Hepatocyte (in vitro differentiated cells): ENCODE results near the gene BIN2.

ENCODE experiments used
- EZH2phosphoT487 ChIP-seq: fragments of 200-600 bp; sonication (generic); IDR thresholded peaks from one replicate; pipeline ENCODE4 v1.6.1; 2018; ENCODE audit warnings: antibody characterized with exemption, mild to moderate bottlenecking, low read depth, moderate library complexity; ENCODE audit not compliant: unreplicated experiment, severe bottlenecking
- TF ChIP-seq, protein P1 (sequence below): fragments of 200-600 bp; sonication (generic); IDR thresholded peaks from 2 replicates; pipeline ENCODE4 v1.5.1; 2016; ENCODE audit warnings: antibody characterized with exemption, mild to moderate bottlenecking; ENCODE audit not compliant: poor library complexity

DNA sequence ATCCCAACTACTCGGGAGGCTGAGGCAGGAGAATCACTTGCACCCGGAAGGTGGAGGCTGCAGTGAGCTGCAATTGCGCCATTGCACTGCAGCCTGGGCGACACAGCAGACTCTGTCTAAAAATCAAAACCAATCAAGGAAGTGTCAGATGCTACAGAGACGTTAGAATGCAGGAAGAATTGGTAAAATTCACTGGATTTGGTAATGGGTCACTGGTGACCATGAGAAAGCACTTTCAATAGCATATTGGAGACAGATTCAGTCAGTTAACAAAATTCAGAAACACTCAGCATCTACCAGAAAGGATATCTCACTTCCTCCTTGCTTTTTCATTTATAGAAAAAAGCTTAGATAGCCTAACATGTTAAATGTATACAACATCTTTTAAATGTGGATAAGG lies 17.5 kb downstream of the BIN2 start:
- TF ChIP-seq, protein P1, sequence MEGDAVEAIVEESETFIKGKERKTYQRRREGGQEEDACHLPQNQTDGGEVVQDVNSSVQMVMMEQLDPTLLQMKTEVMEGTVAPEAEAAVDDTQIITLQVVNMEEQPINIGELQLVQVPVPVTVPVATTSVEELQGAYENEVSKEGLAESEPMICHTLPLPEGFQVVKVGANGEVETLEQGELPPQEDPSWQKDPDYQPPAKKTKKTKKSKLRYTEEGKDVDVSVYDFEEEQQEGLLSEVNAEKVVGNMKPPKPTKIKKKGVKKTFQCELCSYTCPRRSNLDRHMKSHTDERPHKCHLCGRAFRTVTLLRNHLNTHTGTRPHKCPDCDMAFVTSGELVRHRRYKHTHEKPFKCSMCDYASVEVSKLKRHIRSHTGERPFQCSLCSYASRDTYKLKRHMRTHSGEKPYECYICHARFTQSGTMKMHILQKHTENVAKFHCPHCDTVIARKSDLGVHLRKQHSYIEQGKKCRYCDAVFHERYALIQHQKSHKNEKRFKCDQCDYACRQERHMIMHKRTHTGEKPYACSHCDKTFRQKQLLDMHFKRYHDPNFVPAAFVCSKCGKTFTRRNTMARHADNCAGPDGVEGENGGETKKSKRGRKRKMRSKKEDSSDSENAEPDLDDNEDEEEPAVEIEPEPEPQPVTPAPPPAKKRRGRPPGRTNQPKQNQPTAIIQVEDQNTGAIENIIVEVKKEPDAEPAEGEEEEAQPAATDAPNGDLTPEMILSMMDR = no peak
- no peak for TF ChIP-seq EZH2phosphoT487
